HepG2 (cell line): ENCODE measurements around the gene NOP56. TPM values are rescaled to one million over a fixed set of nuclear protein-coding genes. Genes with fewer than 3 reads are reported as not detected.
A peak's percentile ranks its signal among the peaks of the same experiment; 100 is the strongest.

Experiments used
- DMAP1 ChIP-seq: IDR thresholded peaks from 2 replicates; pipeline ENCODE4 v1.6.1; 2016
- GABPB1 ChIP-seq: IDR thresholded peaks from 2 replicates; pipeline ENCODE4 v1.6.1; 2016; ENCODE audit warnings: mild to moderate bottlenecking, missing genetic modification reagents, moderate library complexity, missing compliant biosample characterization
- MBD4 ChIP-seq: IDR thresholded peaks from 2 replicates; pipeline ENCODE4 v1.6.1; 2012; ENCODE audit warnings: low read length, inconsistent platforms, borderline replicate concordance
- PLRG1 ChIP-seq: fragments of 450-650 bp; conservative IDR thresholded peaks from 2 replicates; pipeline ENCODE4 v1.6.1; 2016
- SMYD3 ChIP-seq: sonication (generic); formaldehyde crosslinking; IDR thresholded peaks from 2 replicates; pipeline ENCODE4 v1.8.1; 2023; ENCODE audit warnings: mild to moderate bottlenecking, missing genetic modification reagents
- TRIM24 ChIP-seq: sonication (generic); formaldehyde crosslinking; IDR thresholded peaks from 2 replicates; pipeline ENCODE4 v1.8.0; 2022; ENCODE audit warnings: mild to moderate bottlenecking, missing genetic modification reagents
- ZNF362 ChIP-seq: sonication (generic); formaldehyde crosslinking; IDR thresholded peaks from 2 replicates; pipeline ENCODE4 v1.4.0; 2020; ENCODE audit warnings: missing genetic modification reagents, mild to moderate bottlenecking, borderline replicate concordance
- ZNF770 ChIP-seq: sonication (generic); formaldehyde crosslinking; IDR thresholded peaks from 2 replicates; pipeline ENCODE4 v1.5.0; 2020; ENCODE audit warnings: mild to moderate bottlenecking, missing genetic modification reagents
- ZSCAN21 ChIP-seq: sonication (generic); formaldehyde crosslinking; IDR thresholded peaks from 2 replicates; pipeline ENCODE4 v1.8.0; 2022; ENCODE audit warnings: mild to moderate bottlenecking, missing genetic modification reagents, moderate library complexity, borderline replicate concordance
- polyA plus RNA-seq, 8 experiments: library from polyadenylated mRNA; depleted of rRNA in 3 of 8; stranded (reverse) in 7 of 8; unstranded in 1 of 8; fragments of >200 nt; fragmentation: Illumina TruSeq in 4 of 8; extraction: Trizol in 4 of 8; gene quantifications; 2 replicates each; pipeline versions ENCODE4 v1.2.1 to v1.2.3, GENCODE V29; 2011 to 2016; ENCODE audit warnings: low read depth in 4 of 8, missing spikeins in 1 of 8, mixed read lengths in 1 of 8; ENCODE audit not compliant: insufficient read depth in 1 of 8
- total RNA-seq, 5 experiments: library from RNA; depleted of rRNA; stranded (reverse); fragments of >200 nt; fragmentation: Illumina TruSeq; extraction: Trizol; gene quantifications; 2 replicates each; pipeline ENCODE4 v1.2.3, GENCODE V29; 2016; ENCODE audit warnings: low read depth in 1 of 5
- TF ChIP-seq, protein P1 (sequence below): sonication (generic); formaldehyde crosslinking; IDR thresholded peaks from 2 replicates; pipeline ENCODE4 v1.5.0; 2020; ENCODE audit warnings: mild to moderate bottlenecking, low read depth, missing genetic modification reagents, borderline replicate concordance
- TF ChIP-seq, protein P2 (sequence below): IDR thresholded peaks from 2 replicates; pipeline ENCODE4 v1.6.1; 2016; ENCODE audit warnings: low read depth, missing genetic modification reagents, missing compliant biosample characterization
- TF ChIP-seq, protein P3 (sequence below): IDR thresholded peaks from 2 replicates; pipeline ENCODE4 v1.6.1; 2018; ENCODE audit warnings: missing genetic modification reagents

NOP56 gene
- total and polyA plus RNA-seq, 2 of the 13 experiments (the other 11 are each of a cell fraction or from before 2014, with no cell fraction given) = 369 to 1,116 TPM

- TF ChIP-seq, protein P1, sequence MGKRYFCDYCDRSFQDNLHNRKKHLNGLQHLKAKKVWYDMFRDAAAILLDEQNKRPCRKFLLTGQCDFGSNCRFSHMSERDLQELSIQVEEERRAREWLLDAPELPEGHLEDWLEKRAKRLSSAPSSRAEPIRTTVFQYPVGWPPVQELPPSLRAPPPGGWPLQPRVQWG (CRISPR knock-in tag) = no peak
- TF ChIP-seq TRIM24 (no peak), GABPB1 (CRISPR knock-in tag) (peak; percentile 100), DMAP1 (CRISPR knock-in tag) (peak; percentile 88), ZSCAN21 (CRISPR knock-in tag) (peak; percentile 87), SMYD3 (CRISPR knock-in tag) (peak; percentile 95; the same call in 1 of the 2 replicates), PLRG1 (no peak), ZNF362 (CRISPR knock-in tag) (no peak; the same call in 1 of the 2 replicates), MBD4 (no peak), ZNF770 (peak; percentile 81)
- TF ChIP-seq, protein P2, sequence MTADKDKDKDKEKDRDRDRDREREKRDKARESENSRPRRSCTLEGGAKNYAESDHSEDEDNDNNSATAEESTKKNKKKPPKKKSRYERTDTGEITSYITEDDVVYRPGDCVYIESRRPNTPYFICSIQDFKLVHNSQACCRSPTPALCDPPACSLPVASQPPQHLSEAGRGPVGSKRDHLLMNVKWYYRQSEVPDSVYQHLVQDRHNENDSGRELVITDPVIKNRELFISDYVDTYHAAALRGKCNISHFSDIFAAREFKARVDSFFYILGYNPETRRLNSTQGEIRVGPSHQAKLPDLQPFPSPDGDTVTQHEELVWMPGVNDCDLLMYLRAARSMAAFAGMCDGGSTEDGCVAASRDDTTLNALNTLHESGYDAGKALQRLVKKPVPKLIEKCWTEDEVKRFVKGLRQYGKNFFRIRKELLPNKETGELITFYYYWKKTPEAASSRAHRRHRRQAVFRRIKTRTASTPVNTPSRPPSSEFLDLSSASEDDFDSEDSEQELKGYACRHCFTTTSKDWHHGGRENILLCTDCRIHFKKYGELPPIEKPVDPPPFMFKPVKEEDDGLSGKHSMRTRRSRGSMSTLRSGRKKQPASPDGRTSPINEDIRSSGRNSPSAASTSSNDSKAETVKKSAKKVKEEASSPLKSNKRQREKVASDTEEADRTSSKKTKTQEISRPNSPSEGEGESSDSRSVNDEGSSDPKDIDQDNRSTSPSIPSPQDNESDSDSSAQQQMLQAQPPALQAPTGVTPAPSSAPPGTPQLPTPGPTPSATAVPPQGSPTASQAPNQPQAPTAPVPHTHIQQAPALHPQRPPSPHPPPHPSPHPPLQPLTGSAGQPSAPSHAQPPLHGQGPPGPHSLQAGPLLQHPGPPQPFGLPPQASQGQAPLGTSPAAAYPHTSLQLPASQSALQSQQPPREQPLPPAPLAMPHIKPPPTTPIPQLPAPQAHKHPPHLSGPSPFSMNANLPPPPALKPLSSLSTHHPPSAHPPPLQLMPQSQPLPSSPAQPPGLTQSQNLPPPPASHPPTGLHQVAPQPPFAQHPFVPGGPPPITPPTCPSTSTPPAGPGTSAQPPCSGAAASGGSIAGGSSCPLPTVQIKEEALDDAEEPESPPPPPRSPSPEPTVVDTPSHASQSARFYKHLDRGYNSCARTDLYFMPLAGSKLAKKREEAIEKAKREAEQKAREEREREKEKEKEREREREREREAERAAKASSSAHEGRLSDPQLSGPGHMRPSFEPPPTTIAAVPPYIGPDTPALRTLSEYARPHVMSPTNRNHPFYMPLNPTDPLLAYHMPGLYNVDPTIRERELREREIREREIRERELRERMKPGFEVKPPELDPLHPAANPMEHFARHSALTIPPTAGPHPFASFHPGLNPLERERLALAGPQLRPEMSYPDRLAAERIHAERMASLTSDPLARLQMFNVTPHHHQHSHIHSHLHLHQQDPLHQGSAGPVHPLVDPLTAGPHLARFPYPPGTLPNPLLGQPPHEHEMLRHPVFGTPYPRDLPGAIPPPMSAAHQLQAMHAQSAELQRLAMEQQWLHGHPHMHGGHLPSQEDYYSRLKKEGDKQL (CRISPR knock-in tag) = no peak
- TF ChIP-seq, protein P3, sequence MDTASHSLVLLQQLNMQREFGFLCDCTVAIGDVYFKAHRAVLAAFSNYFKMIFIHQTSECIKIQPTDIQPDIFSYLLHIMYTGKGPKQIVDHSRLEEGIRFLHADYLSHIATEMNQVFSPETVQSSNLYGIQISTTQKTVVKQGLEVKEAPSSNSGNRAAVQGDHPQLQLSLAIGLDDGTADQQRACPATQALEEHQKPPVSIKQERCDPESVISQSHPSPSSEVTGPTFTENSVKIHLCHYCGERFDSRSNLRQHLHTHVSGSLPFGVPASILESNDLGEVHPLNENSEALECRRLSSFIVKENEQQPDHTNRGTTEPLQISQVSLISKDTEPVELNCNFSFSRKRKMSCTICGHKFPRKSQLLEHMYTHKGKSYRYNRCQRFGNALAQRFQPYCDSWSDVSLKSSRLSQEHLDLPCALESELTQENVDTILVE (CRISPR knock-in tag) = peak; percentile 89; the same call in 1 of the 2 replicates
These were observed 11.7 kb downstream of the NOP56 start, which contains the start of gene IDH3B (continued) for GRCh38 chr20:2663887-2664719.
